Measurements from ENCODE around the gene DYRK1A. TPM values are rescaled to one million over a fixed set of nuclear protein-coding genes. Genes with fewer than 3 reads are reported as not detected.

Gene DYRK1A
- polyA plus RNA-seq, 1 donor from 2014 or later: 94.8 TPM

DNA sequence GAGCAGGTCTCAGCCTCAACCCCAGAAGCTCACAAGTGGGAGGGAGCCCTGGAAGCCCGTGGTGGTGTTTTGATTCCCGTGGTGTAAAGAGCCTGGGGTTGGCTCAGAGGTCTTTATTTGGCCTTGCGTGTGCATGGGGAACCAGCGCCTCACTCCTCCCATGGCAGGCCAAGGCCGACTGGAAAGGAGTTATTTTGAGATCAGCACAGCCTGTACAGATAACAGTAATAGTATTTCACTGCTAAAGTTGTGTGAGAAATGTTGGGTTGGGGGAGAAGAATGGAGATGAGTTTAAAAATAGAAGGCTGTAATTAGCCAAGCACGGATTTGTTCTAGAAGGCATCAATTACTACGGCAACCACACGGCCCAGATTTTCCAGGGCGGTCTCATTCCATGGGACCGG lies 186.5 kb downstream of the DYRK1A start:
- Histone ChIP-seq H4K20me1 (ENCODE audit: insufficient read depth) (no peaks in the 10 kb centered on the region), H3K27ac (ENCODE audit: low read length) (no peak overlapping the region), H3K27me3 (ENCODE audit: insufficient read depth, low read depth, low read length) (no peaks in the 10 kb centered on the region), H3K36me3 (ENCODE audit: insufficient read depth, low read length) (no peaks in the 10 kb centered on the region), H2AFZ (ENCODE audit: low read depth, low read length) (no peak overlapping the region), H3K9me2 (ENCODE audit: insufficient read depth, low read length) (no peaks in the 10 kb centered on the region), H3F3A (ENCODE audit: insufficient read depth, low read length, poor library complexity, severe bottlenecking) (no peaks in the 10 kb centered on the region), H3K9me3 (ENCODE audit: low read length) (no peaks in the 10 kb centered on the region), H3K4me3 (ENCODE audit: low read length) (no peak overlapping the region), H3K79me2 (replicated peaks; ENCODE audit: insufficient read depth, low read length) (no peaks in the 10 kb centered on the region), H3K9ac (ENCODE audit: low read length) (no peak overlapping the region), H3K4me2 (ENCODE audit: low read length) (no peak overlapping the region)
- TF ChIP-seq CTCF (IDR thresholded peaks at IDR 0.05; ENCODE audit: poor library complexity, severe bottlenecking): no peak
- TF ChIP-seq SMC3 (conservative IDR thresholded peaks at IDR 0.05; ENCODE audit: poor library complexity): no peak

DNA sequence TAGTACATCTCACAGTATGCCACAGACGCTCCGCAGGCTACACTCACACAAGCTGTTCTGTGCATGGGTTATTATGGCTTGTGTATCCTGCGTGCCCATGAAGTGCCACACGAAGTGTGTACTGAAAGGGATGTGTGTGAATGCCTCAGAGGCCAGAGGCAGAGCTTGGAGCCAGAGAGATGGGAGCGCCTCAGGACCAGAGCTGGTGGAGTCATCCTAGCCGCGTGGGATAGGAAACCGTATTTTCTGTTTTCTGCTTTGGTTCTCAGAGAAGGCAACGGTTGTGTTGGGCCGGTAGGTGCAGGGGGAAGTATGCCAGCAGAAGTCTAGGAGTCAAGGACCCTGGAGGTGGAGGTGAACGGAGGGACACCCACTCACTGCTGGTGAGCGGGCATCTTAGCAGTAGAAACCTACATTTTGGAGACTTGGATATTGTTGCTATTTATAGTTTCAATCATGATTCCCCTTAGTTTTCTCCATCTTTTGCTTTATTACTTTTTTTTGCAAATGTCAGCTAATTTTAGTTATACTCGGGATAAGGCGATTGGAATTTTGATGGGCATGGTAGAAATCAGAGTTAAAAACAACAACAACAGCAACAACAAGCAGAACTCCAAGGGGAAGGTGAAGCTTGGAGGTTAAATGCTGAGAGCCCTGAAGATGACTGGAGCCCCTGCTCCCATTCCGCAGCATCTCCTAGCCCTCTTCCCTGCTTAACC lies 188.2 kb downstream of the DYRK1A start:
- no peak overlapping the region for H3K4me2 ChIP-seq (ENCODE audit: low read length)
- H4K20me1 ChIP-seq (ENCODE audit: insufficient read depth): no peaks in the 10 kb centered on the region
- no peak overlapping the region for H3K4me3 ChIP-seq (ENCODE audit: low read length)
- no peaks in the 10 kb centered on the region for H3K79me2 ChIP-seq (replicated peaks; ENCODE audit: insufficient read depth, low read length)
- no peaks in the 10 kb centered on the region for H3K36me3 ChIP-seq (ENCODE audit: insufficient read depth, low read length)
- no peaks in the 10 kb centered on the region for H3K9me2 ChIP-seq (ENCODE audit: insufficient read depth, low read length)
- H3F3A ChIP-seq (ENCODE audit: insufficient read depth, low read length, poor library complexity, severe bottlenecking): no peaks in the 10 kb centered on the region
- H3K9ac ChIP-seq (ENCODE audit: low read length): no peak overlapping the region
- TF ChIP-seq REST (IDR thresholded peaks at IDR 0.05; ENCODE audit: borderline replicate concordance): no peak
- TF ChIP-seq CTCF (IDR thresholded peaks at IDR 0.05; ENCODE audit: poor library complexity, severe bottlenecking): no peak
- TF ChIP-seq POLR2AphosphoS5 (IDR thresholded peaks at IDR 0.05): no peak
- no peak for TF ChIP-seq TAF1 (IDR thresholded peaks at IDR 0.05; ENCODE audit: low read depth)
- TF ChIP-seq RAD21 (conservative IDR thresholded peaks at IDR 0.05): no peak
- TF ChIP-seq EP300 (conservative IDR thresholded peaks at IDR 0.05; ENCODE audit: poor library complexity, severe bottlenecking): no peak
- TF ChIP-seq SMC3 (conservative IDR thresholded peaks at IDR 0.05; ENCODE audit: poor library complexity): no peak
- no peak for TF ChIP-seq MXI1 (conservative IDR thresholded peaks at IDR 0.05; ENCODE audit: poor library complexity, severe bottlenecking)
- TF ChIP-seq EZH2 (IDR thresholded peaks at IDR 0.05; ENCODE audit: borderline replicate concordance, insufficient read depth, low read length, poor library complexity, severe bottlenecking): no peak
- no peaks in the 10 kb centered on the region for H3K27me3 ChIP-seq (ENCODE audit: insufficient read depth, low read depth, low read length)
- no peak overlapping the region for H3K27ac ChIP-seq (ENCODE audit: low read length)
- no peak overlapping the region for H2AFZ ChIP-seq (ENCODE audit: low read depth, low read length)
- H3K9me3 ChIP-seq (ENCODE audit: low read length): no peaks in the 10 kb centered on the region
